ENCODE results near the gene TENM3. TPM values are rescaled to one million over a fixed set of nuclear protein-coding genes. Genes with fewer than 3 reads are reported as not detected.

The TENM3 gene
- total RNA-seq, 2 donors from 2014 or later = not detected

DNA sequence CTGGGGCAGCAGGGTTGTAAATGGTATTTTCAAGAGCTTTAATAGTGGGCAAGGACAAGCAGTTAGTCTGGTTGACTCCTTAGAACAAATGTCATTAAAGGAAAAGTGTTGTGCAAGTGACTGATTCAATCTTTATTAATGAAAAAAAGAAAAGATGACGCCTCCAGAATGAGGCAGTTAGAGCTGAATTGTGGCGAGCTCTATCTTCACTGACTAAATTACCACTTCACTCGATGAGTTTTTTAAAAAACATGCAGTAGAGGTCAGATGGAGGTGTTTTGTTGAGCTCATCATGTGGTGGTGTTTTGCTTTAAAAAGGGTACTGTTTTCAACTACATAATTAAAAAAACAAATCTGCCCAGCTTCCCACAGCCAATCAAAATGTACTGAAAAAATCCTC, 28.1 kb upstream of the TENM3 start:
- ATAC-seq = no peak
- no peak for DNase-seq
- Mint-ChIP-seq H3K36me3 (ENCODE audit: low read depth) (no peaks in the 10 kb centered on the region), H3K4me1 (no peaks in the 10 kb centered on the region), H3K27me3 (no peaks in the 10 kb centered on the region), H3K4me3 (no peak overlapping the region), H3K27ac (no peak overlapping the region)
- H3K9me3 ChIP-seq (ENCODE audit: control insufficient read depth, low read length, poor library complexity, severe bottlenecking) = no peaks in the 10 kb centered on the region

DNA sequence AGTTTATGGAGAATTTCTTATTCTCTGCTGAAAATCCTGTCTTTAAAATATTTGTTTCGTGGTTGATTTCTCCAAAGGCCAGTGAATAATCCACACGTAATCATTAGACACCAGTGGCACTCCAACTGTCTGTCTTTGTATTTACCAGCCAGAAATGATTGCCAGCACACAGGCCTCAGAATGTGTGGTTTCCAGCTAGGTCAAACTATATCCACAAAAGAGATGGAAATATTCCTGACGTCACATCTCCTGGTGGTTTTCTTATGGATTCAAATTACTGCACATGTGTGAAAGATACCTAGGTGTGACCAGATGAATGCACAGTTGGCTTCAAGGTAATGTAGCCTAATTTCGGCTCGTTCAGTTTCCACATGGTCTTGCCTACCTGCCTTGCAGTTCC, 27.2 kb upstream of the TENM3 start:
- Mint-ChIP-seq H3K36me3 (ENCODE audit: low read depth) (no peaks in the 10 kb centered on the region), H3K4me1 (no peaks in the 10 kb centered on the region), H3K27me3 (no peaks in the 10 kb centered on the region), H3K27ac (no peak overlapping the region), H3K4me3 (no peak overlapping the region)
- DNase-seq (no peak), ATAC-seq (no peak)
- H3K9me3 ChIP-seq (ENCODE audit: control insufficient read depth, low read length, poor library complexity, severe bottlenecking) = no peaks in the 10 kb centered on the region

DNA sequence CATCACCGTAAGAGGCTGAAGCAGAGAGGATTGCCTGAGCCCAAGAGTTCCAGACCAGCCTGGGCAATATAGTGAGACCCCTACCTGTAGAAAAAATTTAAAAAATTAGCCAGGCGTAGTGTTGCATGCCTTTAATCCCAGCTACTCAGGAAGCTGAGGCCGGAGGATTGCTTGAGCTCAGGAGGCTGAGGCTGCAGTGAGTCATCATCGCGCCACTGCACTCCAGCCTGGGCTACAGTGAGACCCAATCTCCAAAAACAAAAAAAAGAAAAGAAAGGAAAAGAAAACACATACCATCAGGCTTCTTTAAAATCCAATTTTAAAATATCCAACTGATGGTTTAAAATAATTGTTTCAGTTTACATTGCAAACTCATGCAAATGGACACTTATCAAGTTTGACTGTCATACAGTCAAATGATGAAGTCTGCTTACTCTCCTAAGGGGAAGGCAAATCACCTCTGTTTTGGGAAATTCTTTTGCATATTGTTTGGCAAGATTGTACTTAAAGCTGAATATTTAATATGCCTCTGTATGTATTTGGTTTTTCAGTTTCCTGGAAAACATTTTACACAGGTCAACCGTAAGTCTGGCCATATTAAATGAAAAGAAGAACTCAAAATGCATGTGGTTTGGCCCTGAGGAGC, 23.7 kb upstream of the TENM3 start:
- ATAC-seq (no peak), DNase-seq (no peak)
- H3K4me1 Mint-ChIP-seq = no peaks in the 10 kb centered on the region
- no peaks in the 10 kb centered on the region for H3K36me3 Mint-ChIP-seq (ENCODE audit: low read depth)
- H3K4me3 Mint-ChIP-seq = no peak overlapping the region
- H3K27ac Mint-ChIP-seq = no peak overlapping the region
- H3K27me3 Mint-ChIP-seq = no peaks in the 10 kb centered on the region
- H3K9me3 ChIP-seq (ENCODE audit: control insufficient read depth, low read length, poor library complexity, severe bottlenecking) = no peaks in the 10 kb centered on the region

DNA sequence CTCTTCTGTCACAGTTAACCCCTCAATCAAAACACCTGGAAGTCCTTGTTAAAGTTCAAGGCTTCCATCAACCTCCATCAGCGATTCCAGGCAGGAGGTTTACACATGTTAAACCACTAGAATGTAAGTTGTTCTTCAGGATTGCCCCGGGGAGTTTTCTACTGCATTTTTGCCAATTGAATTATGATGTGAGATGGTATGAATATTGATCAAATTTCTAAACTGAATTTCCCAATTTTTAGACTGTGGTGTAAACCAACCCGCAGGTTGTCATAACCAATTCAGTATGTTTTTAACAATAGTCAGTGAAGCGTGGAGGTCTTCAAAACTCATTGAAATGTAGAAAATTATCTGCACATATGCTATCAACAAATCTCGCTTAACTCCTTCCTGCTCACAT, 21.2 kb upstream of the TENM3 start:
- no peak overlapping the region for H3K4me3 Mint-ChIP-seq
- ATAC-seq = no peak
- H3K27ac Mint-ChIP-seq = no peak overlapping the region
- no peaks in the 10 kb centered on the region for H3K9me3 ChIP-seq (ENCODE audit: control insufficient read depth, low read length, poor library complexity, severe bottlenecking)
- H3K4me1 Mint-ChIP-seq = no peaks in the 10 kb centered on the region
- H3K36me3 Mint-ChIP-seq (ENCODE audit: low read depth) = no peaks in the 10 kb centered on the region
- no peaks in the 10 kb centered on the region for H3K27me3 Mint-ChIP-seq
- DNase-seq = no peak

DNA sequence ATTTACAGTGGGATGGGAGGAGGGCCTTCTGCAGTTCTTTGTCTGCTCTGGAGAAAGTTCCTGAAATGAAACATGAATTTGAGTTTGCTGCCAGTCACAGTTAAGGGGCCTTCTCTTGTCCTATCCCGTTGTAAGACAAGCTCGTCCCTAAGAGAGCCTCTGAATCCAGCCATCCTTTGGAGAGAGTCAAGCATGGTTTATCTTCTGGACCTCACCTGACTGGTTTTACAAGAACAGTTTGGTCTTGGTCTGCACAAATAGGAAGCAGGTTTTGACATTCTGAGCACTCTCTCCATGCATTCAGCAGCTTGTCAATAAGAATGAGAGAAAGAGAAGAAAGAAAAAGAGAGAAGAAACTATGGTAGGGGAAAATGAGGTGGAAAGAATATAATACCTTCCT, 20.4 kb upstream of the TENM3 start:
- ATAC-seq = no peak
- no peak overlapping the region for H3K4me3 Mint-ChIP-seq
- no peak for DNase-seq
- H3K27ac Mint-ChIP-seq = no peak overlapping the region
- H3K36me3 Mint-ChIP-seq (ENCODE audit: low read depth) = no peaks in the 10 kb centered on the region
- H3K4me1 Mint-ChIP-seq = no peaks in the 10 kb centered on the region
- H3K9me3 ChIP-seq (ENCODE audit: control insufficient read depth, low read length, poor library complexity, severe bottlenecking) = no peaks in the 10 kb centered on the region
- no peaks in the 10 kb centered on the region for H3K27me3 Mint-ChIP-seq

DNA sequence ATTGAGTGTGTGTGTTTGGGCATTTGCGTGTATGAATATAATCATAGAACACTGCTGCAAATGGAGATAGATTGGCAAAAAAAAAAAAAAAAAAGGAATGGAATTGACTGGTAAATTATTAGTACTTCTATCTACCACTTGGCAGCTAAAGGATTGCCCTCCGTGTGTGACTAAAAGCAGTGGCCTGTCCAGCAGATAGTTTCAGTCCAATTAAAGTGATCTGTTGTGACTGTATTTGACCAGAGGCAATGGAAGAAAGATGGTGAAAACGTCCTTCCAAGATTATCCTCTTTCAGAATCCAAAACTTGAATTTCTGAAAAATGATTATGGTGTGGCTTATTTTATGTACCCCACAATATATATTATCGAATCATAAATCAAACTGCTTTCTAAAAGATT, 19.5 kb upstream of the TENM3 start:
- no peaks in the 10 kb centered on the region for H3K36me3 Mint-ChIP-seq (ENCODE audit: low read depth)
- H3K27me3 Mint-ChIP-seq = no peaks in the 10 kb centered on the region
- H3K4me3 Mint-ChIP-seq = no peak overlapping the region
- no peak overlapping the region for H3K27ac Mint-ChIP-seq
- no peaks in the 10 kb centered on the region for H3K9me3 ChIP-seq (ENCODE audit: control insufficient read depth, low read length, poor library complexity, severe bottlenecking)
- no peaks in the 10 kb centered on the region for H3K4me1 Mint-ChIP-seq
- ATAC-seq (no peak), DNase-seq (no peak)

DNA sequence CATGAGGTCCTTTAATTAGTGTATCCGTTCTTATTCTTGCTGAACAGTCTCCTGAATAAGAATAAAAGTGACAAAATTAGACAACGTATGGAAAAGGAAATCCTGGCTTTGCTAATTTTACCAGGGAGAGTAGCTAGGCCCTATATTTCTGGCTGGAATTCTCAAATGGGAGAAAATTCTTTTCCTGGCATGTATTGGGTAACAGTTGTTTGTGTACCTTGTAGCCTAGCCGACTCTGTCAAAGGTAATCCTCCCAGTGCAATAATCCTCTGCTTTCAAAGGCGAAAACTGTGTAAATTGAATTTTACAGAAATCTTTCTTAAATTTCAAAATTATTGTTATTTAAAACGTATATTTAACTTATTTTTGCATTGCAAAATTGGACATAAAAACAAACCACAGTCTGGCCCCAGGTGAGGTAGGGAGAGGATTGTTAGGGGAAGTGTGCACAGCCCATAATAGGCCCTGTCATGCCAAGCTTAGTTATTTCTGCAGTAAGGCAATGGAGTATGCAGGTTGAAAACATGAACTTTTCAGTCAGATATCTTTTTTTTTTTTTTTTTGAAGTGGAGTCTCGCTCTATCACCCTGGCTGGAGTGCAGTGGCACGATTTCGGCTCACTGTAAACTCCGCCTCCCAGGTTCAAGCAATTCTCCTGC, 18.9 kb upstream of the TENM3 start:
- Mint-ChIP-seq H3K4me3 (no peak overlapping the region), H3K27me3 (no peaks in the 10 kb centered on the region)

DNA sequence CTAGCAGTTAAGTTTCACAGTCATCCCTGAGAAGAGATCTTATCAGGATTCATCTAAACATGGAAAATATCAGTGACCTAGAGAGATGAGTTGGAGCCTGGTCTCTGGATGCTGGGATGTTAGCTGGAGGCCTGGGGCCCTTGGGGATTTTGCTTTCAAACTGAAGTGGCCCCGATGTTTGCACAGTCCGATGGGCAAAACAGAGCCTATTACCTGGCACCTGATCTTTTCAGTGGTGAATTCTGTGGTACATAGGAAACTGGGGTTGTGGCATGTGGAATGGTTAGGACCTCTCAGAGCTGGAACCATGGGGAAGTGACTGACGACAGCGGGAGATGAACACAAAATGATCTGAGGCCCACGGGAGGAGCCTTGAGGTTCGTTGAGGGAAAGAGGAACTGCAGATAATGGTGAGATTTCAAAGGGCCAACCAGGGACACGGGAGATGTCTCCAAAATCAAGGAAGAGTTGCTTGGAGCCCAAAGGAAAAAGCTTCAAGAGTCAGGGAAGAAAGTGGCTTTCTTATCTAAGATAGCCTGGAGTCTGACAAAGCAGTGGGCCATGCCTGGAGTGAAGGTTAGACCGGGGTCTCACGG, 17.8 kb upstream of the TENM3 start:
- no peak overlapping the region for H3K27ac Mint-ChIP-seq
- H3K9me3 ChIP-seq (ENCODE audit: control insufficient read depth, low read length, poor library complexity, severe bottlenecking) = no peaks in the 10 kb centered on the region
- ATAC-seq (no peak), DNase-seq (no peak)
- no peaks in the 10 kb centered on the region for H3K4me1 Mint-ChIP-seq
- H3K36me3 Mint-ChIP-seq (ENCODE audit: low read depth) = no peaks in the 10 kb centered on the region
- H3K27me3 Mint-ChIP-seq = no peaks in the 10 kb centered on the region
- no peak overlapping the region for H3K4me3 Mint-ChIP-seq

More for the DNA sequence above, 18.9 kb upstream of the TENM3 start:
- H3K4me1 Mint-ChIP-seq = no peaks in the 10 kb centered on the region
- DNase-seq = no peak
- no peaks in the 10 kb centered on the region for H3K9me3 ChIP-seq (ENCODE audit: control insufficient read depth, low read length, poor library complexity, severe bottlenecking)
- no peak for ATAC-seq
- H3K27ac Mint-ChIP-seq = no peak overlapping the region
- no peaks in the 10 kb centered on the region for H3K36me3 Mint-ChIP-seq (ENCODE audit: low read depth)

DNA sequence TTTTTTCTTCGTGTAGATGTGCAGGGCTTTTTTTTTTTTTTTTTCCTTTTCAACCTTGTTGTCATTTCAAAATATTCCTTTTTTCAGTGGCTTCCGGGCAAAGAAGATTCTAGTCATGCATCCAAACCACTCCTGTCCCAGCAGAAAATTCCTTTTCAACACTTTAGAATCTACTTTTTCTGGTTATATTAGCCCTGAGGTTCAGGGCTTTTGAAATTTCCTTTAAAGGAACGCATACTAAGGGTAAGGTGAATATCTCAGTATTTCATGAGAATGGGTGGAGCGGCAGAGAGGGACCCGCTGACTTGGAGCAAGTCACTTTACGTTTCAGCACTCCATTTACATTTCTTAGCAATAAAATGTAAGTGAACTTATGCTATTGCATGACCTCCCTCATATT, 15.6 kb upstream of the TENM3 start:
- DNase-seq (no peak), ATAC-seq (no peak)
- Mint-ChIP-seq H3K27me3 (no peaks in the 10 kb centered on the region), H3K4me1 (no peaks in the 10 kb centered on the region), H3K27ac (no peak overlapping the region), H3K36me3 (ENCODE audit: low read depth) (no peaks in the 10 kb centered on the region), H3K4me3 (no peak overlapping the region)
- no peaks in the 10 kb centered on the region for H3K9me3 ChIP-seq (ENCODE audit: control insufficient read depth, low read length, poor library complexity, severe bottlenecking)

DNA sequence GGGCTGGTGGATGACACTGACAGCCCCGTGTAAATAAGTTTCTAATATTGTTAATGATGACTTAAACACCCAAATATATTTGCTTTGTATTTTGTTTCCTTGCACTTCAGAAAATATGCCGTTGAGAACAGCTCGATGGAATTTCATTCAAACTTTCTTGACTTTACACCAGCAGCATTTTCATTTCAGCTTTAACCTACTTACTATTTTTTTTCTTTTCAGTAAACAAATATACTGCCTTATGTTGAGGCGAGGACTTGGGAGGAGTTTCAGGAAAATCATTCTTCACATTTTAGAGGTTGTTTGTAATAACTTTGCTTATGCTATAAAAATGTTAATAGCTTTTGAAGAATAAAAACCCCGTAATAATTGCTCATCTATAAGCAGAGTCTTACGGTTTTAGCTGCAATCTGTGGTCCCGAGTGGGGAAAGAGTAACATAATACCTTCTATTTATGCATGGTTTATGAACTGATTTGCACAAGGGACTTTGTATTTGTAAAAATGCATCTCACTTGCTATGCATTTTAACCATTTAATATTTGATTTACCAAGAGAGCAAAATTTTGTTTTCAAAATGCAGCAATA, 14.1 kb upstream of the TENM3 start:
- Mint-ChIP-seq H3K27ac (no peak overlapping the region), H3K36me3 (ENCODE audit: low read depth) (no peaks in the 10 kb centered on the region), H3K27me3 (no peaks in the 10 kb centered on the region), H3K4me1 (no peaks in the 10 kb centered on the region), H3K4me3 (no peak overlapping the region)
- no peaks in the 10 kb centered on the region for H3K9me3 ChIP-seq (ENCODE audit: control insufficient read depth, low read length, poor library complexity, severe bottlenecking)
- no peak for DNase-seq
- ATAC-seq = no peak

DNA sequence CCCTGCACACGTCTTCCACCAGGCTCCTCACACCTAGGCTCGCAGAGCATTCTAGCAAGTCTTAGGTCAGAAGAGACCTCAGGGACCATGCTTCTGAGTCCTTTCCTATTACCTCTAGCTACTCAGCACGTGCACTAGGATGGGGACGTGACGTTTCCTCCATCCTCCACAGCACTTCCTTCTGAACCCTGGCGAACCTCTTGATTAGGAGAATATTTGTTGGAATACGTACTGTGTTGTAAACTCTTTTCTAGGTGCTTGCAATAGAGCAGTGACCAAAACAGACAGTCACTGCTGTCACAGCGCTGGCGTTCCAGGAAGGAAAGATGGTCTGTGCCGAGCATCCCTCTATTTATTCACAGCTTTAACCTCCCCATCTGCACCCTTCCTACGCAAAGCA, 12.9 kb upstream of the TENM3 start:
- DNase-seq (no peak), ATAC-seq (no peak)
- H3K36me3 Mint-ChIP-seq (ENCODE audit: low read depth) = no peaks in the 10 kb centered on the region
- H3K27ac Mint-ChIP-seq = no peak overlapping the region
- no peaks in the 10 kb centered on the region for H3K27me3 Mint-ChIP-seq
- H3K4me1 Mint-ChIP-seq = no peaks in the 10 kb centered on the region
- H3K9me3 ChIP-seq (ENCODE audit: control insufficient read depth, low read length, poor library complexity, severe bottlenecking) = no peaks in the 10 kb centered on the region
- H3K4me3 Mint-ChIP-seq = no peak overlapping the region

DNA sequence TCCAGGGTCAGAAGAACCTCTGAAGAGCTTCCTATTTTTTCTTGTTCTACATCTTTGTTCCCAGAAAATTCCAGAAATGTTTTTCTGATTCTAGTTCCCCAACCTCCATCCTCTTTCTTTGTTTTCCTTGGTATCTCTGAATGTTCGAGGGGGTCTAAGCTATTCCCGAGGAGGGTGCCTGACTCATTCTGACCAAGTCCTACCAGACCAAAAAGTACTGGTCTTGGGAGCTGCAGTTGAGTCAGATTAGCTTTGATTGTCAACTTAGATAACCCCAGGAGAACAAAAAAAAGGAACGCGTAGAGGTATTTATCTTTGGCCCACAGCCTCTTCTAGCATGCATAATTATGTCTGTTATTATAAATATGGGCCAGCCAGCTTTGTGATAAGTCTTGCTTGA, 12.1 kb upstream of the TENM3 start:
- no peaks in the 10 kb centered on the region for H3K4me1 Mint-ChIP-seq
- H3K27me3 Mint-ChIP-seq = no peaks in the 10 kb centered on the region
- DNase-seq = no peak
- H3K4me3 Mint-ChIP-seq = no peak overlapping the region
- ATAC-seq = no peak
- H3K36me3 Mint-ChIP-seq (ENCODE audit: low read depth) = no peaks in the 10 kb centered on the region
- H3K27ac Mint-ChIP-seq = no peak overlapping the region
- H3K9me3 ChIP-seq (ENCODE audit: control insufficient read depth, low read length, poor library complexity, severe bottlenecking) = no peaks in the 10 kb centered on the region

DNA sequence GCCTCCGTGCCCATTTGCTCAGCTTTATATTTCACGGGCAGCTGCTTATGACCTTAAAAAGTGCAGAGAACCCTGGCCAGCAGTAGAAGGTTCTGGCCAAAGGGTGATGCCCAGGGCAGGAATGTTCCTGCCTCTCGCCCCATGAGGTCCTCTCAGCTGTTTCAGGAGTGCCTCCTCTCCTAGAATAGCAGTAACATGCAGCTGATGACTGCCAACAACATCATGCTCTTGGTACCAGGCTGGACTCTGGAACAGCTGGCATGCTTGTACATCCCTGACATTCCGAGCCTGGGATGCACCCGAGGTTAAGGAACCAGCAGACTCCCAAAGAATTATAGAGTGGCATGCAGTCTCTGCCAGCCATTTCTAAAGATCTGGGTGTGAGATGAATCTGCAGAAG, 11.7 kb upstream of the TENM3 start:
- no peak for ATAC-seq
- H3K4me3 Mint-ChIP-seq = no peak overlapping the region

More for the DNA sequence above, 11.7 kb upstream of the TENM3 start:
- H3K4me1 Mint-ChIP-seq = no peaks in the 10 kb centered on the region
- H3K27me3 Mint-ChIP-seq = no peaks in the 10 kb centered on the region
- no peaks in the 10 kb centered on the region for H3K36me3 Mint-ChIP-seq (ENCODE audit: low read depth)
- DNase-seq = no peak
- no peaks in the 10 kb centered on the region for H3K9me3 ChIP-seq (ENCODE audit: control insufficient read depth, low read length, poor library complexity, severe bottlenecking)
- no peak overlapping the region for H3K27ac Mint-ChIP-seq

Data from T-helper 17 cell (primary cell).